Activated CD8-positive, alpha-beta memory T cell treated with anti-CD3 and anti-CD28 coated beads for 1 hour (primary cell): ENCODE data around the gene LMOD1.
"Not testable (repeated sequence)": the region's sequence is repeated elsewhere in the genome, so short reads cannot be mapped to it uniquely, and the experiment has no call there.

Source experiments
- DNase-seq, 2 donors: peaks; one replicate each; pipeline ENCODE4 v3.0.0-alpha.2; 2020; ENCODE audit warnings: low read depth in 1 of 2; ENCODE audit errors: extremely low read depth in 1 of 2

Gene LMOD1

DNA sequence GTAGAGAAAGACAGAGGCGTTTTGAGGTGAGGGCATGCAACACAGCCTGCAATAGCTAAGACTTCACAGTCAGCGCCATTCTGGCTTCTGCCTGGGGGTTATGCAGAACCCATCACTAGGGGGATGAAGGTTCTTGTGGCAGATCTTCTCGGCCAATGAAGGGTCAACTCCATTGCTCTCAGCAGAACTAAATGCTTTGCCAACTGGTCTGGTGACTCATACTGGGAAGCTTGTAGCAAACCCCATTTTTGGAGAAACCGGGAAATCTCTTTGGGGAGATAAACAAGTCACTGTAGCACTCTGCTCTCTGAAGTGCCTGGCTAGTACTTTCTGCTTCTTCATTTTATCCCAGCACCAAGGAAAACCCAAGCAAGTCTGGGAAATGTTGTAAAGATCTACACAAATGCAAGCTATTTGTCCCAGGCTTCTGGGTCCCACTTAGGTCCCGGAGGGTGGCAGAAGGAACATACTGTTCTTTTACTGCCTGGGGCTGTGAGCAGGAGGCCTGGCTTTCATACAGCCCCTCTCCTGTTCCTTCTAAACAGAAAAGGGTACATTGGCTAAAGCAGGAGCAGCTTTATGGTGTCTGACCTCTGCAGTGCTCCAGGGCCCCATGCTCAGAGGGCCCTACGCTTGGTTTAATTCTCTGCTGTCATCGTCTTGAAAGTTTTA is 28.9 kb downstream of the LMOD1 start:
- no peak for DNase-seq

DNA sequence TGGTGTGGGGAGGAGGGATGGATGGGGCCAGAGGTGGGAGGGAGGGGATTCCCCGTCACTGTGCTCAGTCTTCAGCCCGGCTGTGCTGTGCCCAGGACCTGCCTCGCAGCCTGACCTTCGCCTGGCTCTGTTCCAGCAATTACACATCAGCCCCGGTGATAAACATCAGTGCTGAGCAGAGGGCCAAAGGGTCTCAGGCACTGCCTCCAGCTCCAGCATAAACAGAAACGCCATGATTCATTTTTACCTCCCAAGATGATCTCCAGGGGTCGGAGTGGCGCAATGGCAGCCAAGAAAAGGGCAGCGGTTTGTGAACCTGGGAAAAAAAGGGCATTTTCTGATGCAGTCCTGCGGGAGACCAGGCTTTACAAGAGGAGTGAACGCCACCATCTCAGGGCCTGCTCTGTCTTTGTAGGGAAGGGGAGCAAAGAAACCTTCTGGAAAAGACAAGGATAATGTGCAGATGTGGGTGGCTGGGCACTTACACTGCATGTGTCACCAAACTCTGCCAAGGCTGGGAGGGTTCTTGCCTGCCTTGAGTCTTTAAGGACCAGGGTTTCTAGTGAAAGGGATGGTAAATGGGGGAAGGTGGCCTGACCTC is 29.6 kb downstream of the LMOD1 start:
- no peak for DNase-seq

DNA sequence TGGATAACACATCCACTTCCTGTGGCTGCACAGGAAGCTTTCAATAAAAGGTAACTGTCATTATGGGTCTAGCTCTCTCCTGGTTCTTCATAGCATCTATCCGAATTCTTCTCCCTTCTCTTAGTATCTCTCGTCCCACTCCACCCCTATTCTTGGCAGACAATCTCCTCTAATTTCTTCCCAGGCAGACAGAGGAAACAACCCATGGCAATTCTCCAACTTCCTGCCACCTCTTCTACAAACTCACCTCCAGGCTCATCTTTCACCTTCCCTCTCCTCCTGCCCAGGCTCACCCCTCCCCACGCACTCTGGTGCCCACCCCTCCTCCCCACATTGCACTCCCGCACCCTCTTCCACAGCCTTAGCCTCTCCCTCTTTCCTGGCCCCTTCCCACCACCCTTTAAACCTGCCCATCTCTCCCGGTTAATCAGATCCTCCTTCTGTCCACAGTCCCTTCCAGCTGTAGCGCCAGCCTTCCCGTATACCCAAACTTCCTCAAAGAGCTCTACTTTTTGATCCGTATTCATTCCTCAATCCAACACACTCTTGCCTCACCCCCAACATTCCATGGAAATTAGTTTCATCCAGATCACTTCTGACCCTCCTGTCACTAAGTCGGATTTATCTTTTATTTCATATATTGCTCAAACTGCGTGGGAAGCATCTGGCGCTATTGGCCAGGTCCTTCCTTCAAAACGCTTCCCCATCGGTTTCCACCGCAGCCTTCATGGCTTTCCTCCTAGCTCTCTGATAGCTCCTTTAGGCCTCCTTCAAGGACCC is 31.7 kb downstream of the LMOD1 start:
- DNase-seq: no peak

DNA sequence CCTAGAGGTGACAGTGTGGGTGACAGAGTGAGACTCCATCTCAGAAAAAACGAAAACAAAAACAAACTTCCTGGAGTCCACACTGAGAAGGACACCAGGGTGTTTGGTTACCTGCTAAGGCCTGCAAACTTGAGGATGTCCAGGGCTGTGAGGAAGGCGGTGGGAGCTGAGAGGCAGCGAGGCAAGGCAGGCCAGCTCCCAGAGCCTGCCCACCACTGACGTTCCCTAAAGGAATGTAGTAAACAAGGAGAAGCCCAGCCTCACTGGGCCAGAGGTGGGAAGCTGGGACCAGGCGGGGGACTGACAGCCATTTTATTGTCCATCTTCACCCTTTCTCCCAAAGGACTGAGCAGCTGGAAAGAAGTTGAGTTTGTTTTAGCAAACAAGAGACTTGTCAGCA is 33.5 kb downstream of the LMOD1 start:
- DNase-seq: no peak

DNA sequence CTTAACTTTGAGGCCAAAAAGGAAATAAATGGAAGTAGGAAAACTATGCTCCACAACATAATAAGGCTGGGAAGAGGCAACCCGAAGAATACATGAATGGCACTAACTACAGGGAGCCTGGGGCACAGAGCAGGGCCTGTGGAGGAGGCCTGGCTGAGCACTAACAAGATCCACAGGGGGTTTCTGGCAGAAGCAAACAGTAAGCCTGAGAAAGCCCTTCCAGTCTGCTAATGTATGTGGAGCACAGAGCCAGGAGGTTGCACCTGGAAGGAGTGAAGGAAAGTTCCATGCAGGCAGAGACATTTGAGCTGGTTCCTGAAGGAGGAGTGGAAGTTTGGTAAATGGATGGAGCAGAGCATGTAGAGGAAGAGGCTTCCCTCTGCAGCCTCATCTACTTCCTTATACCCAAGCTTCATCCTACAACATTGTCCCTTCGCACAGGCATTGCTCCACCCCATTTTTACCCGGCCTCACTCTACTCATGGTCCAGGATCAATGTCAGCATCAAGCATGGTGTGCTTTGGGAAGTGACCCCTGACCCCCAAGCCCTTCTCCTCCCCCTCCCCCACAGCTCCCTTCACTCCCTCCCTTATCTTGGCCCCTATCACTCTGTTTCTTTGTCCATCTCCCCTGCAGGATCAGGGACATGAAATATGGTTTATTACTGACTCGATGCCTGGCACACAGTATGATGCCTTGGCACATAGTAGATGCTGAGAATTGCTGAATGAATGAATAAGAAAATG is 34.3 kb downstream of the LMOD1 start:
- DNase-seq: no peak

DNA sequence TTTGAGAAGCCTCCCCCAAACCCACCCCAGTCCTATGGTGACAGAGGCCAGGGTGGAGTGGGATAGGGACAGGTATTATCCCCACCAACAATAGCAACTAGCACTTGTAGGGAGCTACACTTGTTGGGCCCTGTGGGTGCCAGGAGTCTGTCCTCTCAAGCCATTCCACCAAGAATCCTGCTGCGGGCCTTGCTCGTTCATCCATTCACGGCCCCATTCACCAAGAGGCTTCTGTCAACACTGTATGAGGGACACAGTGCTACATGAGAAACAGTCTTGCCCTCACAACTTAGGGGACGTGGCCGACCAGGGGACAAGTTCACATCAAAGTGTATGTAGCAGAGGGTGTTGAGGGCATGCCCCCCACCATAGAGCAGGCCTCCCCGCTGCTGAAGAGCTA is 38.7 kb downstream of the LMOD1 start:
- no peak for DNase-seq

DNA sequence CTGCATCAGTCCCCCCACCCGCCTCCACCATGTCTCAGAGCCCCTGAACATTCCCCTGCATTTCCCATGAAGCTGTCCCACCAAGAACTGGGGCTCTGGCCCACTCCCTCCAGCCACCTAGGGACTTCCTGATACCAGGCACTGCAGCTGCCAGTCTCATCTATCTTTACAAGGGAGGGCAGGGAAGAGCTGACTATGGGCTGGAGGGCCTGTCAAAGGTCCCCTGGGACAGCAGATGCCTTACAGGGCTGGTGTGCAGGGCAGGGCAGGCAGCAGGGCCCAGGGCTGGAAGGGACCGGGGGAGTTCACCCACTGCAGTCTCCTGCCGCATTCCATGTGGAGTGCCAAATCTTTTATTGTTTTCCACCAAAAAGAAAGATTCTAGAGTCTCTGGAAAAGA is 40.0 kb downstream of the LMOD1 start:
- DNase-seq: no peak

DNA sequence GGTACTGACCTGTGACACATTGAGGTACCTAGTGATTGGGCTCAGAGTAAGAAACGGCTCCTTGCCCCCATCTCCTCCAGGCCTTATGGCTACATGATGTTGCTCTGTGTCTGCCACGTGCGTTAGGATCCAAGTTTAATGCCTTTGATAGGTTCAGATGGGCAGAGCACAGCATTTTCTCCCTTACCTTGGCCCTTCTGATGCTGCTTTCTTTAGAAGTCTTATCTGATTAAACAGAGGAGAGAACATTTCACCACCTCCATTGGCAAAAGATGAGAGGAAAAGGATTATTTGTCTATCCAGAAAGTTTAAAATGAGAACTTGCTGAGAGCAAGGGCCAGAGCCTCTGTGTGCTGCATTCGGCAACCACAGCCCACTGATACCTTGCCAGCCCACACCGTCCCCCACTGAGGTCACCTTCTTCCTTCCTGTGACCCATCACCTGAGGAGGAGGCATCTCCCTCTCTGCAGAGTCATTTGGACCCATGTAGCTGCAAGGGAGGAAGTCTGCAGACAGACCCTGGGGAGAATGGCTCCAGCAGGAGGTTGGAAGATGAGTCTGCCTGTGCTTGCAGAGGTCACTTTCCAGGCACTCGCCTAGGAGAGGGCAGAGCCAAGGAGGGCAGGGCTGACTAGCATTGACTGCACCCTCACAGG is 41.0 kb downstream of the LMOD1 start:
- no peak for DNase-seq

DNA sequence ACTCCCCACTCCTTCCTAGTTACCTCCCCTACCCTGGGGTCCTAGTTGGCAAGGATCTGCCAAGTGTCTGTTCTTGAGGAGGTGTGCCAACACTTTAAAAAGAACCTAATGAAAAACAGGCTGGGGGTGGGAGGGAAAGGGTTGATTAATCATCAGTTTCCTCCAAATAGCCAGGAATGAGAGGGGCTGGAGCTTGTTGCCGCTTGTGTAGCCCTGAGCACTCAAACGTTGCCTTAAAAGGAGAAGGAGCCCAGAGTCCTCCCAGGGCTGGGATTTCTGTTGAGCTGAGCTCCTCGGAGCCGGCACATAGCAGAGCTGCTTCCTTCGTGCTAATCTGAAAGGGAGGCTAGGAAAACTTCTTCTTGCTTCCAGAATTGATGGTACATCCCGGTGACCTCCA is 41.8 kb downstream of the LMOD1 start:
- no peak for DNase-seq

DNA sequence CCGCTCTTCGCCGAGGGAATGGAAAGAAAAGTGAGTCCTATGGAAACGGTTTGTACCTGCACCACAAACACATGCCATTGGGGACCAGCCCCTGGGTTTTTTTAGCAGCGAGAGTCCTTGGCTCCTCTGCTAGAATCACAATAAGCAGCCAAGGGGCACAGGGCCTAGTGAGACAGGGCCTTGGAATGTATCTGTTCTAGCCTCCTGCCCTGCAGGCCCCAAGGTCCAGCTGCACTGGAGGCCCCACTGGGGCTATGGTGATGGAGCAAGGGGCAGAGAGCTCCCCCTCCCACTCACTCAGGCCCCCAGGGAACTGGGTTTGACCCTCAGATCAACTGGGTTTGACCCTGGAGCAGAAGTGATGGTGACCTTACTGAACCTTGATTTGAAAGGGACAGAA is 43.2 kb downstream of the LMOD1 start:
- DNase-seq: no peak

DNA sequence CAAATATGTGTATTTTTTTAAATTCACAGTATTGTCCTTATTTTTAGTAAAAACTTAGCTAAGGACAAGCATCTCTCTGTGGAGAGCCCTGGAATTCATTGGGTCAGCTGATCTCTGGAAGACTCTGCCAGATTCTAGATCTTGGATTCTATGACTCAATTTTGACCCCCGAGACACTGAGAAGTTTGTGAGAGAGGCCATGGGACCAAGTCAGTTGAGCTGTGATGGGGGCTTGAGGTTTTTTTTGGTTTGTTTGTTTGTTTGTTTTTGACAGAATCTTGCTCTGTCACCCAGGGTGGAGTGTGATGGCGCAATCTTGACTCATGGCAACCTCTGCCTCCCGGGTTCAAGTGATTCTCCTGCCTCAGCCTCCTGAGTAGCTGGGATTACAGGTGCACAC is 44.1 kb downstream of the LMOD1 start:
- DNase-seq: no peak

DNA sequence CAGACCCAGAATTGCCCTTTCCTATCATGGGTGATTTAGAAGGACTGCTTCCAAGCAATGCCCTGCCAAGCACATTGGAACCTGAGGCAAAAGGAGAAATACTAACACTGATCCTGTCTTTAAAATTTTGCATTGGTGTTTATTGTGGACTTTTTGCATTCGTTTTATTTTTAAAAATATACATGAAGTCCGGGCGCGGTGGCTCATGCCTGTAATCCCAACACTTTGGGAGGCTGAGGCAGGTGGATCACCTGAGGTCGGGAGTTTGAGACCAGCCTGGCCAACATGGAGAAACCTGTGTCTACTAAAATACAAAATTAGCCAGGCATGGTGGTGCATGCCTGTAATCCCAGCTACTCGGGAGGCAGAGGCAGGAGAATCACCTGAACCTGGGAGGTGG is 45.3 kb downstream of the LMOD1 start:
- not testable (repeated sequence) for DNase-seq

DNA sequence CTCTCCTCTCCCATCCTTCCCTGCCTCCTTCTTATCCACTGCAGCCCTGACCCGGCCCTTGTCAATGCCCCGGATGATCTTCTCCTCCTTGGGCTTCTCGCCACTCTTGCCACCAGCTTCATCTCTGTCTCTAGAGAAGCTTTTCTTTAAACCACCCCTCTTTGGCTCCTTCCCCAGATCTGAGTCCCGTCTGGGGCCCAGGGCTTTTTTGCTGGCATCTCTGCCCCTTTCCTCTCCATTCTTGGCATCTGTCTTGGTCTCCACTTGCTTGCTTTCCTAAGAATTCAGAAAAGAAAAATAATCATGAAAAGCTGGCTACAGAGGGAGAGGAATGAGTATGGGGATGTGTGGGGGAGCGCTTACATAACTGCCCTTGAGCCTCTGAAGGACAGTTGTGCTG is 45.9 kb downstream of the LMOD1 start:
- DNase-seq: no peak

DNA sequence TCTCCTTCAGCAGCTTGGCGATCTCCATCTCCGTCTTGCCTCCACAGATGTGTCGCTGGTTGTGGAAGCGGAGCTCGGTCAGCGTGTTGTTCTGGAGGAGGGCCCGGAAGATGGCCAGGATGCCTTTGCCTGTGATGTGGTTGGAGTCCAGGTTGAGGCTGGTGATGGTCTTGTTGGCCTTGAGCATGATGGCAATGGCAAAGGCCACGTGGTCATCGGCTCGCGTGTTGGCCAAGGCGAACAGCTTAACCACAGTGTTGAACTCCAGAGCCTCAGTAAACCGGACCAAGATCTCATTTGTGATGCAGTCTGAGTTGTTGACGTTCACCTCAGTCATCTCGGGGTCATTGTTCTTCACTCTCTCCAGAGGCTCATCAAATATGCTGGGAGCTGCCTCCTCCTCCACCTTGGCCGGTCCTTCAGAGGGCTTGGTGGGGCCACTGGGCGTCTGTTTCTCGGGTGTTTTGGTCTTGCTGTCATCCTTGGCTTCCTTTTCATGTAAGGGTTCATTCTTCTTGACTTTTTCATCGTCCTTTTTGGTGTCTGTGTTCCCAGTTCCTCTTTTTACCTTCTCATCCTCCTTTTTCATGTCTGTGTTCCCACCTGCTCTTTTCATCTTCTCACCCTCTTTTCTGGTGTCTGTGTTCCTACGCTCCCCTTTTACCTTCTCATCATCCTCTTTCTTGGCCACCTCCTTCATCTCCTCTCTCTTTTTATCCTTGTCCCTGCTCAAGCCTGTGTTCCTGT is 46.5 kb downstream of the LMOD1 start:
- DNase-seq: no peak

DNA sequence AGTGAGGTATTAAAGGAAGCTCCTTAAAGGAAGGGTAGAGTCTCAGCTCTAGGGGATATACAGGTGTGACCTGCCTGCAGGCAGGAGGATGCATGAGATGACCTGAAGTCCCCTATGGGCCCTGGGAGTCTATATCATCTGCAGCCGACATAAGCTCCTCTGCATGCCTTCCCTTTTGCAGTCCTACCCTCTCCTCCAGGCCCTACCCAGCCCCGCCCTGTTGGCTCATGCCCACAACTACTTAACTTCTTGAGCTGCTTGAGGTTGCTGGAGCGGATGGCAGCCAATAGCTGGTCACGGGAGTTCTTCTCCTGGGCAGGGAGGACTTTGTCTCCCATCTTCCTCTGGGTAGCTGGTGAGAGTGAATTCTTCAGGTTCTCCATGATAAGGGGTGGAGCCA is 47.4 kb downstream of the LMOD1 start:
- DNase-seq: no peak

DNA sequence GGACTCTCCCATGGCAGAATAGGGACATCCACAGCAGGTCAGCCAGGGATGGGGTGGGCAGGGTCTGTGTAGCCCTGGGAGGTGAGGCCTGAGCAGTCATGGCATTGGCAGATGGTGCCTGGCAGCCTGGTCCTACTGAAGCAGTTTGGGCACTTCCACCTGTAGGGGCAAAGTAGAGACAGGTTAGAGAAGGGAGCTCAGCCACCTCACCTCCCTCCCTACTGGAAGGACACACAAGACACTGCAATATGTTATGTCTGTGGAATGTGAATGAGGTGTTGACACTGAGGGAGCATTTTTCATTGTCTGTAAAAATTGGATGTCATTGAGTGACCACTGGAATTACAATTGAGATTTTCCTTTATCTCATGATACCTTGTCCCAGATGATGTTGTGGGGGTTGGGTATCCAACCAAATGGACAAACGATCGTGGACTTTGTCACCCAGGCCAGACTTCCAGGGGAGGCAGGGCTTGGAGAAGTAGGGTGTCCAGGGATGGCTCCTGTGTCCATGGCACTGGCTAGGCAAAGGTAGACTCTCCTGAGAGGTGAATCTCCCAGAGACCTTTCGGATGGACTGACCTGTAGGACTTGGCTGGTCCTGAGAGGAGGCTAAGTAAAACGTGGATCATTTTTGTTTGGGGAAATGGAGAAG is 48.0 kb downstream of the LMOD1 start:
- no peak for DNase-seq

DNA sequence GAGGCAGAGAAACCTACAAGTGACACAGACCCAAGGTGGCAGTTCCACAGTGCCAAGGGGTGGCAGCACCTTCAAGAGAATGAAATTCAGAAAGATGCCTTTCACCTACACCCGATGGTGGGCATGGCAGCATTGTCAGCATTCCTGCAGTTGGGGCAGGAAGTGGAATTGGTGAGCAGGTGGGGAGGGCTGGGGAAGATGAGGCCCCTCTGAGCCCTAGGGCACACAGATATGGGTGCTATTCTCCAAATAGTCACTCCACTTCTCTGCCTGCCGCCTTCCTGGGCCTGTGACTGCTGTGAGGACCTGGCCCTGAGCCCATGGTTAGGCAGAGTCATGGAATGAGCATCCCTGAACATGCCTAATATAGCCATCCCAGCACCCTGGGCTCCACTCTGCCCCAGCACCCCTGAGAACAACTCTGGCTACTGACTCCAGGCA is 49.4 kb downstream of the LMOD1 start:
- DNase-seq: no peak

DNA sequence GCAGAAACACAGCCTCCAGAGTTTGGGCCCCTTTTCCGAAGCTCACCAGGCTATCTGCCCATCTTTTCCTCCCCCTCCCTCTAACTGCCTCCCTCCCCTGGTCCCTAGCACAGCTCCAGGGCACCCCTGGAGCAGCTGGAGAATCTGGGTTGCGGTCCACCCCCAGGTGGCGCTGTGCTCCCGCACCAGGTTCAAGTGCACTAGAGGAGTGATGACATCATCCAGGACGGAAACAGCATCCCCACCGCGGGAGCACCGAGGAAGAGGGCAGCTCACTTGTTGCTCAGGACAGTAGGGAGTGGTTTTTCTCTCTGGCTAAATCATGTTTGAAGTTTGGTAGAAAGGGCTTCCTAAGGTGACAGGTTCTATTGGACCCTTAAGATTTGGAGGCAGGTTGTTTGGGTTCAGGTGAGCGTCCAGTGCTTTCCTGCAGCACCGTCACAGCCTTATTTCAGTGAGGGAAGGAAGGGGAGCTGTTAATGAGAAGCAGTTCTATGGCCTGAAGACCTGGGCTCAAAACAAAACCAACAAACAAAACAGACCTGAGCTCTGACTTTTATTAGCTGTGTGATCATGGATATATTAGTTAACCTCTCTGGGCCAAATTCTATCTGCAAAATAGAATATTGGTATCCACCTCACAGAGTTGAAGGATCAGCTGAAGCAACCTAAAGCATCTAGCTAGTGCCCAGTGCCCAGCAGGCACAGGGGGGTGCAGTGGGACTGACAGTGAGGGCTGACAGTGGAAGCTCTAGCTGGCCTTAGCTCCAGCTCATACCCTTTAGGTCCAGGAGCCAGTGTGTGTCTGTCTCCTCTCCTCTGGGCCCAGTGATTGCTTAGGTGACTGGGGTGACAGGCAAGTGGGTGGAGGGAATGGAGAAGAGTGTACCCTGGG is 50.2 kb downstream of the LMOD1 start:
- peak; percentile 47 to 60 for DNase-seq
